IMR-90 (cell line): ENCODE measurements around the gene MYRFL. TPM values are rescaled to one million over a fixed set of nuclear protein-coding genes. Genes with fewer than 3 reads are reported as not detected.
A peak's percentile ranks its signal among the peaks of the same experiment; 100 is the strongest.

ENCODE experiments used
- ATAC-seq: fragments of 200-7000 bp; cut with Tn5 transposase; 2 replicates; pipeline ENCODE4 v1.9.1; 2020; ENCODE audit warnings: low read depth, mild to moderate bottlenecking, moderate library complexity
- BruUV-seq: library from RNA; stranded (reverse); fragments of 400-500 nt; replicated peaks from 2 replicates; lab custom pipeline; 2021; lab: Mats Ljungman, UMichigan
- CTCF ChIA-PET: fragments of 300-600 bp; formaldehyde crosslinking; extraction: SDS; loops from one replicate; lab custom pipeline; 2021; ENCODE audit warnings: antibody characterized with exemption; lab: Yijun Ruan, JAX
- POLR2A ChIA-PET: fragments of 300-600 bp; sonication (Branson Sonifier 250); formaldehyde crosslinking; loops from one replicate; lab custom pipeline; 2022; ENCODE audit warnings: antibody characterized with exemption; ENCODE audit not compliant: unreplicated experiment; lab: Charles Lee
- DNase-seq: peaks from one replicate; pipeline ENCODE4 v3.0.0; 2013
- H2AFZ ChIP-seq: replicated peaks from 2 replicates; pipeline ENCODE3; 2013; ENCODE audit warnings: low read length, mild to moderate bottlenecking; ENCODE audit not compliant: poor library complexity
- H2AK5ac ChIP-seq: 2 replicates; pipeline ENCODE4 v1.6.1; 2013; ENCODE audit warnings: low read depth, low read length, inconsistent platforms
- H2AK9ac ChIP-seq: replicated peaks from 2 replicates; pipeline ENCODE3; 2013; ENCODE audit warnings: mild to moderate bottlenecking, low read depth, low read length, moderate library complexity; ENCODE audit not compliant: poor library complexity
- H2BK120ac ChIP-seq: 2 replicates; pipeline ENCODE4 v1.6.1; 2013; ENCODE audit warnings: low read depth, low read length, inconsistent platforms
- H2BK15ac ChIP-seq: 3 replicates; pipeline ENCODE4 v1.6.1; 2013; ENCODE audit warnings: low read depth, low read length, inconsistent platforms
- H2BK20ac ChIP-seq: 2 replicates; pipeline ENCODE4 v1.6.1; 2013; ENCODE audit warnings: low read depth, mild to moderate bottlenecking, inconsistent platforms, low read length, moderate library complexity
- H2BK5ac ChIP-seq: 2 replicates; pipeline ENCODE4 v1.6.1; 2013; ENCODE audit warnings: mild to moderate bottlenecking, low read depth, low read length, inconsistent platforms; ENCODE audit not compliant: poor library complexity, severe bottlenecking
- H3K14ac ChIP-seq: replicated peaks from 2 replicates; pipeline ENCODE4 v1.6.1; 2013; ENCODE audit warnings: low read depth, low read length, inconsistent platforms
- H3K18ac ChIP-seq: 2 replicates; pipeline ENCODE4 v1.6.1; 2013; ENCODE audit warnings: low read depth, low read length, control low read depth
- H3K23ac ChIP-seq: 2 replicates; pipeline ENCODE4 v1.6.1; 2013; ENCODE audit warnings: low read depth, low read length, inconsistent platforms
- H3K27ac ChIP-seq: 2 replicates; pipeline ENCODE4 v1.5.1; 2013; ENCODE audit warnings: mild to moderate bottlenecking, control low read depth, low read length; ENCODE audit not compliant: insufficient read depth
- H3K27me3 ChIP-seq: 2 replicates; pipeline ENCODE4 v1.6.1; 2013; ENCODE audit warnings: low read length; ENCODE audit not compliant: control insufficient read depth, insufficient read depth
- H3K36me3 ChIP-seq: 2 replicates; pipeline ENCODE4 v1.6.1; 2013; ENCODE audit warnings: low read length, mixed read lengths; ENCODE audit not compliant: control insufficient read depth, insufficient read depth
- H3K4ac ChIP-seq: 2 replicates; pipeline ENCODE4 v1.6.1; 2013; ENCODE audit warnings: low read depth, low read length, inconsistent platforms
- H3K4me1 ChIP-seq: 2 replicates; pipeline ENCODE4 v1.6.1; 2013; ENCODE audit warnings: low read length, mixed read lengths; ENCODE audit not compliant: control insufficient read depth, insufficient read depth
- H3K4me2 ChIP-seq: 2 replicates; pipeline ENCODE4 v1.6.1; 2013; ENCODE audit warnings: low read depth, mild to moderate bottlenecking, control low read depth, low read length, moderate library complexity
- H3K4me3 ChIP-seq: 2 replicates; pipeline ENCODE4 v1.5.1; 2013; ENCODE audit warnings: low read depth, mild to moderate bottlenecking, control low read depth, low read length, moderate library complexity; ENCODE audit not compliant: insufficient read depth
- H3K56ac ChIP-seq: 2 replicates; pipeline ENCODE4 v1.6.1; 2013; ENCODE audit warnings: low read length, inconsistent platforms; ENCODE audit not compliant: insufficient read depth; ENCODE audit errors: extremely low read depth
- H3K79me1 ChIP-seq, 2 experiments: 2 replicates each; pipeline ENCODE4 v1.6.1; 2013; ENCODE audit warnings: low read length in 2 of 2, inconsistent platforms in 1 of 2, low read depth in 1 of 2
- H3K9ac ChIP-seq: 2 replicates; pipeline ENCODE4 v1.6.1; 2013; ENCODE audit warnings: low read depth, low read length, control low read depth
- H3K9me1 ChIP-seq: 2 replicates; pipeline ENCODE4 v1.6.1; 2013; ENCODE audit warnings: low read length, inconsistent platforms; ENCODE audit not compliant: insufficient read depth
- H3K9me3 ChIP-seq: 2 replicates; pipeline ENCODE4 v1.6.1; 2013; ENCODE audit warnings: low read length; ENCODE audit not compliant: control insufficient read depth, insufficient read depth
- H4K20me1 ChIP-seq: 2 replicates; pipeline ENCODE4 v1.6.1; 2013; ENCODE audit warnings: low read length, inconsistent platforms; ENCODE audit not compliant: insufficient read depth
- H4K5ac ChIP-seq: 2 replicates; pipeline ENCODE4 v1.6.1; 2013; ENCODE audit warnings: mild to moderate bottlenecking, low read depth, low read length, control low read depth
- H4K8ac ChIP-seq, 2 experiments: 2 replicates each; pipeline ENCODE4 v1.6.1; 2013; ENCODE audit warnings: low read depth in 2 of 2, low read length in 2 of 2, control low read depth in 1 of 2, inconsistent platforms in 1 of 2
- H4K91ac ChIP-seq: 2 replicates; pipeline ENCODE4 v1.6.1; 2013; ENCODE audit warnings: low read depth, low read length, inconsistent platforms; ENCODE audit not compliant: insufficient read depth
- CEBPB ChIP-seq: IDR thresholded peaks from 2 replicates; pipeline ENCODE4 v1.6.1; 2012; ENCODE audit warnings: low read depth, low read length, improper control_type of control experiment
- CHD1 ChIP-seq: IDR thresholded peaks from 2 replicates; pipeline ENCODE4 v1.6.1; 2012; ENCODE audit warnings: low read depth, low read length, improper control_type of control experiment
- MAZ ChIP-seq: IDR thresholded peaks from 2 replicates; pipeline ENCODE4 v1.6.1; 2012; ENCODE audit warnings: low read depth, mild to moderate bottlenecking, low read length, improper control_type of control experiment, moderate library complexity, borderline replicate concordance
- MXI1 ChIP-seq: IDR thresholded peaks from 2 replicates; pipeline ENCODE4 v1.6.1; 2012; ENCODE audit warnings: low read depth, mild to moderate bottlenecking, low read length, moderate library complexity, borderline replicate concordance
- NFE2L2 ChIP-seq: fragments of 150-350 bp; IDR thresholded peaks from 2 replicates; pipeline ENCODE4 v1.6.1; 2016; ENCODE audit warnings: low read depth, mild to moderate bottlenecking, low read length
- RAD21 ChIP-seq: IDR thresholded peaks from 2 replicates; pipeline ENCODE4 v1.6.1; 2012; ENCODE audit warnings: low read length, improper control_type of control experiment
- RFX5 ChIP-seq: IDR thresholded peaks from 2 replicates; pipeline ENCODE4 v1.8.0; 2012; ENCODE audit warnings: low read depth, mild to moderate bottlenecking, low read length, moderate library complexity
- SMC3 ChIP-seq: fragments of 150-350 bp; IDR thresholded peaks from 2 replicates; pipeline ENCODE4 v1.6.1; 2016; ENCODE audit warnings: low read depth, mild to moderate bottlenecking, antibody characterized with exemption, low read length, moderate library complexity
- WGBS, 2 experiments: methylation state at CpG; one replicate each; pipeline versions ENCODE4 v1.1.5 to v1.1.7; 2013; ENCODE audit warnings: missing lambda C conversion rate in 2 of 2; ENCODE audit not compliant: insufficient read length in 1 of 2; ENCODE audit errors: extremely low coverage in 2 of 2; 5-methylcytosine and 5-hydroxymethylcytosine counted together
- dilution Hi-C: fragments of 300-500 bp; cut with HindIII; formaldehyde crosslinking; loops from one replicate; pipeline ENCODE4 v1.14.3; 2018; ENCODE audit warnings: low sequenced_read_pairs; ENCODE audit not compliant: unreplicated experiment
- in situ Hi-C: fragments of 300-500 bp; cut with MboI; formaldehyde crosslinking; loops from 3 replicates; pipeline ENCODE4 v1.14.3; 2019; ENCODE audit warnings: low sequenced_read_pairs, inconsistent platforms, mixed read lengths
- intact Hi-C: fragments of 100-400 bp; cut with micrococcal nuclease; formaldehyde crosslinking; loops from 2 replicates; pipeline ENCODE4 v1.10.0; 2022
- polyA plus RNA-seq, 3 experiments: library from polyadenylated mRNA; depleted of rRNA; stranded (reverse); fragments of >200 nt; gene quantifications; 2 replicates each; pipeline ENCODE4 v1.2.3, GENCODE V29; 2012; ENCODE audit warnings: low replicate concordance in 1 of 3
- total RNA-seq: library from RNA; depleted of rRNA; stranded (reverse); fragments of >200 nt; gene quantifications from 2 replicates; pipeline ENCODE4 v1.2.3, GENCODE V29; 2012
- TF ChIP-seq, protein P1 (sequence below): conservative IDR thresholded peaks from 2 replicates; pipeline ENCODE4 v1.5.1; 2012; ENCODE audit warnings: mild to moderate bottlenecking, low read depth, low read length, improper control_type of control experiment

The MYRFL gene
- total and polyA plus RNA-seq, 2 of the 4 experiments (the other 2 are of a cell fraction) = not detected

DNA sequence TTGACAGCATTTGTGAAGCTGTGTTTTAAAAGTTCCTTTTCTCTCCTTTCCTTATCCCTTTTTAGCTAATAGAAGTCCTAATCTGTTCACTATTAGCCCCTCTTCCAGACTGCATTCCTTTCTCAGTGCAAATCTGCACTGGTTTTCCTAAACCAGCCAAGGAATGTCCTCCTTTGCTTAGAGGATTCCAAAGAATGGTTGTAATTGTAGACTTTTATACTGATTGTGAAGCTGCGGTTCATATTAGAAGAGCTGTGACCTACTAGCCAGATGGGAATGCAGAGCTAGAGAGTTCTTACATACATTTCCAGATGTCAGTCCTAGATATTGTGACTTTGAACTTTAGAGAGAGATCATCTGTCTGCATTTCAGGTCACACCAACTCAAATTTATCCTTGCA is 79.8 kb downstream of the MYRFL start:
- Histone ChIP-seq H3K18ac (no peak overlapping the region; the same call in 1 of the 2 replicates), H2AFZ (no peak overlapping the region), H2AK5ac (no peak overlapping the region), H3K9me1 (no peaks in the 10 kb centered on the region), H2BK5ac (peak overlapping the region; percentile 7), H2BK120ac (no peak overlapping the region), H3K79me1 (no peaks in the 10 kb centered on the region), H3K4me1 (no peaks in the 10 kb centered on the region), H2AK9ac (no peak overlapping the region), H3K4ac (no peak overlapping the region), H4K20me1 (no peaks in the 10 kb centered on the region), H3K56ac (no peak overlapping the region), H3K9me3 (no peaks in the 10 kb centered on the region), H2BK15ac (no peak overlapping the region), H3K36me3 (no peaks in the 10 kb centered on the region), H4K91ac (no peak overlapping the region), H3K14ac (no peak overlapping the region), H3K4me2 (peak overlapping the region; percentile 32; the same call in 1 of the 2 replicates), H3K27ac (no peak overlapping the region), H3K4me3 (no peak overlapping the region), H3K27me3 (no peaks in the 10 kb centered on the region; the same call in 1 of the 2 replicates), H2BK20ac (no peak overlapping the region), H4K5ac (no peak overlapping the region), H3K23ac (no peak overlapping the region), H4K8ac (no peak overlapping the region), H3K9ac (no peak overlapping the region)
- TF ChIP-seq, protein P1, sequence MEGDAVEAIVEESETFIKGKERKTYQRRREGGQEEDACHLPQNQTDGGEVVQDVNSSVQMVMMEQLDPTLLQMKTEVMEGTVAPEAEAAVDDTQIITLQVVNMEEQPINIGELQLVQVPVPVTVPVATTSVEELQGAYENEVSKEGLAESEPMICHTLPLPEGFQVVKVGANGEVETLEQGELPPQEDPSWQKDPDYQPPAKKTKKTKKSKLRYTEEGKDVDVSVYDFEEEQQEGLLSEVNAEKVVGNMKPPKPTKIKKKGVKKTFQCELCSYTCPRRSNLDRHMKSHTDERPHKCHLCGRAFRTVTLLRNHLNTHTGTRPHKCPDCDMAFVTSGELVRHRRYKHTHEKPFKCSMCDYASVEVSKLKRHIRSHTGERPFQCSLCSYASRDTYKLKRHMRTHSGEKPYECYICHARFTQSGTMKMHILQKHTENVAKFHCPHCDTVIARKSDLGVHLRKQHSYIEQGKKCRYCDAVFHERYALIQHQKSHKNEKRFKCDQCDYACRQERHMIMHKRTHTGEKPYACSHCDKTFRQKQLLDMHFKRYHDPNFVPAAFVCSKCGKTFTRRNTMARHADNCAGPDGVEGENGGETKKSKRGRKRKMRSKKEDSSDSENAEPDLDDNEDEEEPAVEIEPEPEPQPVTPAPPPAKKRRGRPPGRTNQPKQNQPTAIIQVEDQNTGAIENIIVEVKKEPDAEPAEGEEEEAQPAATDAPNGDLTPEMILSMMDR = no peak
- no peak for TF ChIP-seq MXI1
- no peak for TF ChIP-seq SMC3
- TF ChIP-seq CEBPB = no peak
- no peak for TF ChIP-seq NFE2L2
- no peak for TF ChIP-seq RFX5
- no peak for TF ChIP-seq MAZ
- TF ChIP-seq RAD21 = no peak
- TF ChIP-seq CHD1 = no peak
- WGBS, 2 experiments = no CpG with 5 or more reads among the region's 1 CpG
- CTCF ChIA-PET = interaction anchor here (1.4 kb wide), 1 partner anchor 672 kb away, joined by 9 read pairs; no protein-coding TSS in a partner anchor
- peak; percentile 51 for DNase-seq
- POLR2A ChIA-PET = no interaction called here
- peak; percentile 92 for ATAC-seq
- intact Hi-C loops = loop anchor here (5.0 kb wide), 1 partner anchor 83 kb away; no protein-coding TSS in a partner anchor
- no TSS peak for BruUV-seq
- dilution Hi-C loops = no loop called here
- in situ Hi-C loops = loop anchor here (10.0 kb wide), 1 partner anchor 330 kb away; no protein-coding TSS in a partner anchor
